Measurements from ENCODE around the gene TMEM92. TPM values are rescaled to one million over a fixed set of nuclear protein-coding genes. Genes with fewer than 3 reads are reported as not detected.
A peak's percentile ranks its signal among the peaks of the same experiment; 100 is the strongest.
"Not testable (repeated sequence)": the region's sequence is repeated elsewhere in the genome, so short reads cannot be mapped to it uniquely, and the experiment has no call there.

TMEM92 gene
- total and polyA plus RNA-seq, 12 donors: 0.06 to 0.13 TPM; not detected in 10

DNA sequence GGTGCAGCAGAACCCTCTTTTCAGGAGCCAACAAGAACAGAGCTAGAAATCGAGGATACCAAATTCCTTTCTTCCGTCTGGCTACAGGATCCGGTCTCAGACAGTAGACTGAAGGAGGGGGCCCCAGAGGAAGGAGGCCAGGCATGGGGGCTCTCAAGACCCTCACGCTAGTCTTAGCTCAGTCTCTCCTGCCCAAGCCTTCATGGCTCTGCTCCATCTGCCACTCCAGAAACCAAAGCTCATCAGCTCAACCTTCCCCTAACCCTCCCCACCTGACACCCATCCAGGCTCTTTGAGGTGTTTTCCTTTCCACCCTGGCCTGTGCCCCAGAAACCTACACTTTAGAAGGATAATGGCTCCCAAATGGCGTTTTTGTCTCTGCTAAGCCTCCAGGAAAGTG is 6.2 kb upstream of the TMEM92 start:
- peak in 1 of 7 donors; percentile 1 for DNase-seq
- Histone ChIP-seq H3K27me3 (no peaks in the 10 kb centered on the region), H3K4me1 (replicated peaks in 1 of 2) (no peaks in the 10 kb centered on the region), H3K27ac (no peak overlapping the region), H3K4me3 (no peak overlapping the region), H3K36me3 (replicated peaks in 1 of 2) (no peaks in the 10 kb centered on the region), H3K9me3 (replicated peaks in 1 of 3) (no peaks in the 10 kb centered on the region)
- TF ChIP-seq POLR2A (IDR thresholded peaks at IDR 0.05): no peak
- TF ChIP-seq, protein P1, sequence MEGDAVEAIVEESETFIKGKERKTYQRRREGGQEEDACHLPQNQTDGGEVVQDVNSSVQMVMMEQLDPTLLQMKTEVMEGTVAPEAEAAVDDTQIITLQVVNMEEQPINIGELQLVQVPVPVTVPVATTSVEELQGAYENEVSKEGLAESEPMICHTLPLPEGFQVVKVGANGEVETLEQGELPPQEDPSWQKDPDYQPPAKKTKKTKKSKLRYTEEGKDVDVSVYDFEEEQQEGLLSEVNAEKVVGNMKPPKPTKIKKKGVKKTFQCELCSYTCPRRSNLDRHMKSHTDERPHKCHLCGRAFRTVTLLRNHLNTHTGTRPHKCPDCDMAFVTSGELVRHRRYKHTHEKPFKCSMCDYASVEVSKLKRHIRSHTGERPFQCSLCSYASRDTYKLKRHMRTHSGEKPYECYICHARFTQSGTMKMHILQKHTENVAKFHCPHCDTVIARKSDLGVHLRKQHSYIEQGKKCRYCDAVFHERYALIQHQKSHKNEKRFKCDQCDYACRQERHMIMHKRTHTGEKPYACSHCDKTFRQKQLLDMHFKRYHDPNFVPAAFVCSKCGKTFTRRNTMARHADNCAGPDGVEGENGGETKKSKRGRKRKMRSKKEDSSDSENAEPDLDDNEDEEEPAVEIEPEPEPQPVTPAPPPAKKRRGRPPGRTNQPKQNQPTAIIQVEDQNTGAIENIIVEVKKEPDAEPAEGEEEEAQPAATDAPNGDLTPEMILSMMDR (IDR thresholded peaks at IDR 0.05): no peak
- intact Hi-C loops (cut with DNase I): no loop called here
- WGBS, 4 donors: 65 to 72% (median 67%) methylated on average over 5 of the region's 5 CpGs

DNA sequence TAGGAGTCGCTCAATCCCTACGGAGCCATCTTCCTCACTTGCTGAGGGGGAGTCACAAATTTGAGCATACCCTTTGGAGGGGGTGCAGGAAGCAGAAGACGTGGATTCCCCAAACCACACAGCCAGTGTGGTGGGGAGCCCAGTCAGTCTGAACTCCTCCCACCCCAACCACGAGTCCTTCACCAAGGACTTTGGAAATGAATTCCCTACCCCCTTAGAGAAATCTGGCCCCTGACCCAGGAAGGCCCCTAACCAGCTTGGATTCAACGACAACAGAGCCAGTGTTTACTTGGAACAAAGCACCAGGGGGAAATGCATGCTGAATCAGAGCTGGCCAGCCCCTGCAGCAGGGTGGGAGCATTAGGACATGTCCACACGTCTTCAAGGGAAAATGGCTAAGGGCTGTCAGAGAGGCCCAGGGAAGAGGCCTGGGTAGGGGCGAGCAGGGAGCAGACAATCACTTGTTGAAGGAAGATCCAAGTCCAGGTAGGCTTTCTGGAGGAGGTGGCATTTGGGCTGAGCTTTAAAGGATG is 5.5 kb upstream of the TMEM92 start:
- H3K9me3 ChIP-seq (replicated peaks in 1 of 3): no peaks in the 10 kb centered on the region
- H3K4me3 ChIP-seq: no peak overlapping the region
- no peak for TF ChIP-seq POLR2A (IDR thresholded peaks at IDR 0.05)
- H3K4me1 ChIP-seq (replicated peaks in 1 of 2): no peaks in the 10 kb centered on the region
- no peak overlapping the region for H3K27ac ChIP-seq
- H3K27me3 ChIP-seq: no peaks in the 10 kb centered on the region
- intact Hi-C loops (cut with DNase I): no loop called here
- WGBS, 4 donors: 70 to 83% (median 76%) methylated on average over 6 to 7 of the region's 7 CpGs
- peak in 2 of 7 donors; percentile 1 to 5 for DNase-seq
- H3K36me3 ChIP-seq (replicated peaks in 1 of 2): no peaks in the 10 kb centered on the region

DNA sequence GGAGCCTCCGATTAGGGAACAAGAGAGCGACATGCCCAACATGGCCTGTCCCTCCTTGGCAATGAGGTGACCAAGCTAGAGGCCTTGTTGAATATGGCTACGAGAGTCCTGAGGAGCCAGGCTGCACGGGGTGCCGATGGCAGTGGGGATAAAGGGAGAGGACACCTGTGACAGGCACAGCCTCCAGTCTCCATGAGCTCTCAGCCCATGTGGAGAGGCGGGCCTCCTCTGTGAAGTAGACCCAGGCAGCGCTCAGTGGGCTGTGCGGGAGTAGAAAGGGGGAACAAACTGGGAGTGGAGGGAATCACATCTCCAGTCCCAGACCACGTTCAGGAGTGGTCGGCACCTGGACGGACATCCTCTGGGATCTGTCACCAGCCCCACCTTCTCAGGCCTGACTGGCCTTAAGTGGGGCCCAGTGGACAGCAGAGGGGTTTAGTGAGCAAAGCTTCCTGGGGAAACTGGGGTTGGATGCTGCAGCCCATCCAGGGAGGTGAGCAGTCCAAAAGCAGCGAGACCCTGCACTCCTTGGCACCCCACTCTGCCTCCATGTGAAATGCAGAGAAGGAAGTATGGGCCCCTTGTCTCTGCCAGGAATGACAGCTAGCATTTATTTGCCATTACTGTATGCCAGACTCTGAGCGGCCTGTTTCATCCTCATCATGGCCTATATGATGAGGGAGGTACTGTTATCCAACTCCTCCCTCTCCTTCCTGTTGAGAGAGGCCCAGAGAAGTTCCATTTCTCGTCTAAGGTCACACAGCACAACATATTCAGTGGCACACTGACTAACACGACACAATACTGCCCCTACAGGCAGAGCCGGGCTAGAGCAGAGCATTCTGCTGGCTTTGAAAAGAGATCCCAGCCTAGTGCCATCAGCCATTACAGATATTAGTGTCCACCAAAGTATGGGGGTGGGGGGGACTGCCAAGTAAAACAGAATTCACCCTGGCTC is 4.5 kb upstream of the TMEM92 start:
- H3K27me3 ChIP-seq: peaks cover 4% of the 10 kb centered on the region
- H3K36me3 ChIP-seq (replicated peaks in 1 of 2): no peaks in the 10 kb centered on the region
- H3K27ac ChIP-seq: peak overlapping the region in 2 of 5 donors; percentile 53 to 74
- H3K9me3 ChIP-seq (replicated peaks in 1 of 3): no peaks in the 10 kb centered on the region
- DNase-seq: peak; percentile 47 to 87 (median 77)
- no peaks in the 10 kb centered on the region for H3K4me1 ChIP-seq (replicated peaks in 1 of 2)
- H3K4me3 ChIP-seq: no peak overlapping the region
- intact Hi-C loops (cut with DNase I): loop anchor here (2.0 kb wide), 1 partner anchor 69 kb away; the partner anchor contains the start of gene COL1A1 (in 2 of the 2)
- WGBS, 4 donors: 58 to 68% (median 64%) methylated on average over 12 to 16 of the region's 16 CpGs
- TF ChIP-seq POLR2A (IDR thresholded peaks at IDR 0.05): no peak
- TF ChIP-seq, protein P1 (IDR thresholded peaks at IDR 0.05): peak; percentile 51 to 73 (median 68)

DNA sequence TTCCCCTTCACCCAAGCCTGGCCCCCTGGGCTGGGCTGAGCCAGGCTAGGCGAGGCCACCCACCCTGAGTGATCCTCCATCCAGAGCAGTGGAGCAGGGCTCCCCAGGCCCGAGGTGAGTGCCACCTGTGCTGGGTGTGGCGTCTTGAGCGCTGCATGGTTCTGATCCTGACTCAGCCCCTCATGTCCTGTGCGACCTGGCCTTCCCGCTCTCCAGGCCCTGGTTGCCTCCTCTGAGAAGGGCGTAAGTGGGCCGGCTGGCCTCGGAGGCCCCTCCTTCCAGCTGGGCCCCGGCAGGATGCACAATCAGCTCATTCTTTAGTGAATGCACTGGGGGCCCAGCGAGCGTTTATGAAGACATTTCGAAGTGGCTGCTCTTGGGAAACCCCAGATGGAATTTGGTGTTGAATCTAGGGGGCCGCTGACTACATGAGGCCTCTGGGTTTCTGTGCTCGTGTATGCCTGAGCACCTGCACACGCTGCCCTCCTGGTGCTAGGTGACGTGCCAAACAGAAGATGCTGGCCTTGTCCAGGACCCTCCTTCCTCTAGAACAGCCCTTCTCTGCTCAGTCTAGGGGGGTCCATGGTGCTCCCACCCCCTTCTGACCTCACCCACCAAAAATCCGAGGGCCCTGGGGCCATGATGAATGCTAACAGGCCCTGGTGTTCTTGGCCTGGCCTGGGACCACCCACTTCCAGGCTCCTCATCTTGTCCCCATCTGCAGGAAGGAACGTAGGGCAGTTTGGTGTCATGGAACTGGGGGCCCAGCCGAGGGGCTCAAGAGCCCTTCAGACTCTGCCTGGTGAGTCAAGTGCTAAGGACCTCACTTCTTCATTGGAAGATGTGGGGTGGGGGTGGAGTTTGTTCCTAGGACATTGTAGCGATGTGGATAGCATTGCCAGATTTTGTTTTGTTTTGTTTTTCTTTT is 3.6 kb upstream of the TMEM92 start:
- no peak for TF ChIP-seq POLR2A (IDR thresholded peaks at IDR 0.05)
- TF ChIP-seq, protein P1 (IDR thresholded peaks at IDR 0.05): peak in 1 of 6 experiments; percentile 17
- intact Hi-C loops (cut with DNase I): loop anchor here (2.0 kb wide), 1 partner anchor 70 kb away; the partner anchor contains the start of gene COL1A1 (in 2 of the 2)
- DNase-seq: peak in 3 of 7 donors; percentile 20 to 33 (median 26)
- Histone ChIP-seq H3K27ac (peak overlapping the region in 2 of 5 donors; percentile 53 to 74), H3K9me3 (replicated peaks in 1 of 3) (no peaks in the 10 kb centered on the region), H3K4me3 (no peak overlapping the region), H3K36me3 (replicated peaks in 1 of 2) (no peaks in the 10 kb centered on the region), H3K27me3 (peaks cover 4% of the 10 kb centered on the region), H3K4me1 (replicated peaks in 1 of 2) (no peaks in the 10 kb centered on the region)
- WGBS, 4 donors: 74 to 96% (median 82%) methylated on average over 3 to 21 of the region's 21 CpGs

DNA sequence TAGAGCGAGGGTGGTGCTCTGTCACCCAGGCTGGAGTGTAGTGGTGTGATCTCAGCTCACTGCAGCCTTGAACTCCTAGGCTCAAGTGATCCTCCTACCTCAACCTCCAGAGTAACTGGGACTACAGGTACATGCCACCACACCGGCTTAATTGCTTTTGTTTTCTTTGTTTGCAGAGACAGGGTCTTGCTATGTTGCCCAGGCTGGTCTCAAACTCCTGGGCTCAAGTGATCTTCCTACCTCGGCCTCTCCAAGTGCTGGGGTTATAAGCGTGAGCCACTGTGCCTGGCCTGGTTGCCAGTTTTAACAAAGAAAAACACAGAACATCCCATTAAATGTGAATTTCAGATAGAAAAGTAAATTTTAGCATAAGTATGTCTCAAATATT is 2.9 kb upstream of the TMEM92 start:
- peak overlapping the region in 1 of 5 donors; percentile 74 for H3K27ac ChIP-seq
- H3K4me1 ChIP-seq (replicated peaks in 1 of 2); H3K4me3 ChIP-seq; H3K36me3 ChIP-seq (replicated peaks in 1 of 2); H3K27me3 ChIP-seq; H3K9me3 ChIP-seq (replicated peaks in 1 of 3): not testable (repeated sequence)
- intact Hi-C loops (cut with DNase I): loop anchor here (2.0 kb wide), 1 partner anchor 71 kb away; the partner anchor contains the start of gene COL1A1 (in 2 of the 2)
- WGBS, 4 donors: 90 to 98% (median 91%) methylated on average over 4 of the region's 4 CpGs
- peak in 2 of 7 donors; percentile 3 to 5 for DNase-seq

All from adrenal gland (tissue), 12 donors.